ENCODE data around the gene HS6ST2. TPM values are rescaled to one million over a fixed set of nuclear protein-coding genes. Genes with fewer than 3 reads are reported as not detected.

Gene HS6ST2
- polyA plus RNA-seq, 1 of the 3 experiments (the other 2 are of a cell fraction), result 0.05 TPM

DNA sequence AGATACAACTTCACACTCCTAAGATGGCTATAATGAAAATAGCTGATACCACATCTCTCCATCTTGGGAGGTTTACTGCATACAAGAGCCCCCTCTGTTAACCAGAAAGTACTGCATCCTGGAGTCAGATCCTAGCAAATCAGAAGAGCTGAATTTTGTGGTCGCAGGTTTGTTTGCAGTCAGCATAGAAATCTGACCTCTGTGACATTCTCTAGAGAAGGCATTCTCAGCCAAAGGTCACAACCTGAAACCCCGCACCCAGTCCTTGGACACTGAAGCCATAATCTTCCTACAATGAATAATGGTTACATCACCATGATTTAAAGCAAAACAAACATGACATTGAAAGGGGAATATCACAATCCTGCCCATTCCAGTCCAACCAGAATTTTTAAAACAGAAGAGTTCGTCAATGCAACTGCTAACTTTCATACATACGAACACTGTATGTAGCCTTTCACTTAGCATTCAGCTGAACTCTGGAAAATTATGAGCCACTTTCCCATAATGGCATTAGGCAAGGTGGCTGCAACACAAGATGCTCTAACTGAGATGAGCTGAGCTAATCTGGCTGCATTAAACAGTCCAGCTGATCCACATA, 17.6 kb downstream of the HS6ST2 start:
- H2AFZ ChIP-seq (ENCODE audit: low read depth), result no peak overlapping the region
- H3K27me3 ChIP-seq (ENCODE audit: insufficient read depth), result no peaks in the 10 kb centered on the region
- ChIA-PET POLR2A (no interaction called here), CTCF (interaction anchor here (1.1 to 1.6 kb wide), 4 partner anchors 9 to 26 kb away, joined by 3 to 4 read pairs (median 4); no protein-coding TSS in a partner anchor)
- no peaks in the 10 kb centered on the region for H3F3A ChIP-seq (replicated peaks; ENCODE audit: insufficient read depth)
- TF ChIP-seq, protein P1, sequence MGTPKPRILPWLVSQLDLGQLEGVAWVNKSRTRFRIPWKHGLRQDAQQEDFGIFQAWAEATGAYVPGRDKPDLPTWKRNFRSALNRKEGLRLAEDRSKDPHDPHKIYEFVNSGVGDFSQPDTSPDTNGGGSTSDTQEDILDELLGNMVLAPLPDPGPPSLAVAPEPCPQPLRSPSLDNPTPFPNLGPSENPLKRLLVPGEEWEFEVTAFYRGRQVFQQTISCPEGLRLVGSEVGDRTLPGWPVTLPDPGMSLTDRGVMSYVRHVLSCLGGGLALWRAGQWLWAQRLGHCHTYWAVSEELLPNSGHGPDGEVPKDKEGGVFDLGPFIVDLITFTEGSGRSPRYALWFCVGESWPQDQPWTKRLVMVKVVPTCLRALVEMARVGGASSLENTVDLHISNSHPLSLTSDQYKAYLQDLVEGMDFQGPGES (IDR thresholded peaks at IDR 0.05; ENCODE audit: low read depth, low read length), result no peak
- TF ChIP-seq NRF1 (IDR thresholded peaks at IDR 0.05; ENCODE audit: low read depth, low read length) (no peak), TAF1 (IDR thresholded peaks at IDR 0.05; ENCODE audit: borderline replicate concordance, low read depth, low read length) (no peak), RXRA (IDR thresholded peaks at IDR 0.05; ENCODE audit: borderline replicate concordance, low read depth) (no peak), TEAD4 (IDR thresholded peaks at IDR 0.05; ENCODE audit: borderline replicate concordance, insufficient read depth) (no peak), RFX5 (IDR thresholded peaks at IDR 0.05; ENCODE audit: low read length) (no peak), GATA2 (CRISPR knock-in tag; IDR thresholded peaks at IDR 0.05) (no peak), ELF1 (IDR thresholded peaks at IDR 0.05) (no peak), TCF12 (IDR thresholded peaks at IDR 0.05) (no peak), EP300 (IDR thresholded peaks at IDR 0.05; ENCODE audit: borderline replicate concordance in 1 of 2, low read depth in 1 of 2, low read length in 1 of 2) (no peak)
- TF ChIP-seq, protein P2, sequence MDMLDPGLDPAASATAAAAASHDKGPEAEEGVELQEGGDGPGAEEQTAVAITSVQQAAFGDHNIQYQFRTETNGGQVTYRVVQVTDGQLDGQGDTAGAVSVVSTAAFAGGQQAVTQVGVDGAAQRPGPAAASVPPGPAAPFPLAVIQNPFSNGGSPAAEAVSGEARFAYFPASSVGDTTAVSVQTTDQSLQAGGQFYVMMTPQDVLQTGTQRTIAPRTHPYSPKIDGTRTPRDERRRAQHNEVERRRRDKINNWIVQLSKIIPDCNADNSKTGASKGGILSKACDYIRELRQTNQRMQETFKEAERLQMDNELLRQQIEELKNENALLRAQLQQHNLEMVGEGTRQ (IDR thresholded peaks at IDR 0.05; ENCODE audit: borderline replicate concordance, low read depth, low read length), result no peak
- H3K79me2 ChIP-seq (ENCODE audit: insufficient read depth), result no peaks in the 10 kb centered on the region
- no peak overlapping the region for H3K4me3 ChIP-seq (ENCODE audit: low read depth in 2 of 2, low read length in 1 of 2)
- no peaks in the 10 kb centered on the region for H4K20me1 ChIP-seq (ENCODE audit: insufficient read depth)
- no peak overlapping the region for H3K27ac ChIP-seq (ENCODE audit: low read depth in 2 of 2, low read length in 1 of 2)
- no peaks in the 10 kb centered on the region for H3K9me2 ChIP-seq
- peak; percentile 26 for DNase-seq
- WGBS (ENCODE audit: low lambda C conversion rate), result 24% methylated on average over 4 of the region's 4 CpGs
- no peaks in the 10 kb centered on the region for H3K9me3 ChIP-seq
- H3K36me3 ChIP-seq (replicated peaks in 1 of 2; ENCODE audit: control insufficient read depth in 1 of 2, insufficient read depth in 2 of 2, low read length in 1 of 2), result no peaks in the 10 kb centered on the region
- no peaks in the 10 kb centered on the region for H3K4me1 ChIP-seq (ENCODE audit: control insufficient read depth in 1 of 2, insufficient read depth in 2 of 2, low read depth in 1 of 2, low read length in 1 of 2)
- H3K4me2 ChIP-seq, result no peak overlapping the region
- no peak overlapping the region for H3K9ac ChIP-seq

DNA sequence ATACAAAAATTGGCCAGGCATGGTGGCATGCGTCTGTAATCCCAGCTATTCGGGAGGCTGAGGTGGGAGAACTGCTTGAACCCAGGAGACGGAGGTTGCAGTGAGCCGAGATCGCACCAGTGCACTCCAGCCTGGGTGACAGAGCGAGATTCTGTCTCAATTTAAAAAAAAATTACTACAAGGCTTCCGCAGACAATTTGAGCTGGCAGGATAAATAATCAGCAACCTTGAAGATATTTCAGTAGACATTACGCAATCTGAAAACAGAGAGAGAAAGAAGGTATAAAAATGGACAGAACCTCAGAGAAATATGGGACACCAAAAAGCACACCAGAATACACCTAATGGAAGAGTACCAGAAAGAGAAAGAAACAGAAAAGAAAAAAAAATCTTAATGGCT, 25.3 kb downstream of the HS6ST2 start:
- Histone ChIP-seq H4K20me1 (ENCODE audit: insufficient read depth) (no peaks in the 10 kb centered on the region), H3F3A (replicated peaks; ENCODE audit: insufficient read depth) (no peaks in the 10 kb centered on the region), H2AFZ (ENCODE audit: low read depth) (no peak overlapping the region), H3K27ac (ENCODE audit: low read depth in 2 of 2, low read length in 1 of 2) (no peak overlapping the region), H3K9me2 (no peaks in the 10 kb centered on the region), H3K36me3 (replicated peaks in 1 of 2; ENCODE audit: control insufficient read depth in 1 of 2, insufficient read depth in 2 of 2, low read length in 1 of 2) (no peaks in the 10 kb centered on the region), H3K4me3 (ENCODE audit: low read depth in 2 of 2, low read length in 1 of 2) (no peak overlapping the region), H3K4me2 (no peak overlapping the region), H3K79me2 (ENCODE audit: insufficient read depth) (no peaks in the 10 kb centered on the region), H3K9me3 (no peaks in the 10 kb centered on the region), H3K27me3 (ENCODE audit: insufficient read depth) (no peaks in the 10 kb centered on the region), H3K4me1 (ENCODE audit: control insufficient read depth in 1 of 2, insufficient read depth in 2 of 2, low read depth in 1 of 2, low read length in 1 of 2) (no peaks in the 10 kb centered on the region), H3K9ac (no peak overlapping the region)
- POLR2A ChIA-PET, result no interaction called here
- no peak for DNase-seq
- WGBS (ENCODE audit: low lambda C conversion rate), result 62% methylated on average over 8 of the region's 8 CpGs
- CTCF ChIA-PET, result interaction anchor here (0.7 to 1.1 kb wide), 3 partner anchors 15 to 204 kb away, joined by 3 to 4 read pairs (median 3); no protein-coding TSS in a partner anchor
- TF ChIP-seq RAD21 (IDR thresholded peaks at IDR 0.05; ENCODE audit: low read length) (no peak), FOXJ3 (CRISPR knock-in tag; IDR thresholded peaks at IDR 0.05) (no peak), RFX5 (IDR thresholded peaks at IDR 0.05; ENCODE audit: low read length) (no peak), POLR2AphosphoS5 (IDR thresholded peaks at IDR 0.05; ENCODE audit: low read depth, low read length) (no peak), ELF1 (IDR thresholded peaks at IDR 0.05) (no peak), MXI1 (IDR thresholded peaks at IDR 0.05; ENCODE audit: low read depth, low read length) (no peak), RCOR1 (IDR thresholded peaks at IDR 0.05; ENCODE audit: low read length) (no peak), TEAD4 (IDR thresholded peaks at IDR 0.05; ENCODE audit: borderline replicate concordance, insufficient read depth) (no peak), RXRA (IDR thresholded peaks at IDR 0.05; ENCODE audit: borderline replicate concordance, low read depth) (no peak), CHD2 (IDR thresholded peaks at IDR 0.05; ENCODE audit: low read length, partially characterized antibody) (no peak)
- TF ChIP-seq, protein P3, sequence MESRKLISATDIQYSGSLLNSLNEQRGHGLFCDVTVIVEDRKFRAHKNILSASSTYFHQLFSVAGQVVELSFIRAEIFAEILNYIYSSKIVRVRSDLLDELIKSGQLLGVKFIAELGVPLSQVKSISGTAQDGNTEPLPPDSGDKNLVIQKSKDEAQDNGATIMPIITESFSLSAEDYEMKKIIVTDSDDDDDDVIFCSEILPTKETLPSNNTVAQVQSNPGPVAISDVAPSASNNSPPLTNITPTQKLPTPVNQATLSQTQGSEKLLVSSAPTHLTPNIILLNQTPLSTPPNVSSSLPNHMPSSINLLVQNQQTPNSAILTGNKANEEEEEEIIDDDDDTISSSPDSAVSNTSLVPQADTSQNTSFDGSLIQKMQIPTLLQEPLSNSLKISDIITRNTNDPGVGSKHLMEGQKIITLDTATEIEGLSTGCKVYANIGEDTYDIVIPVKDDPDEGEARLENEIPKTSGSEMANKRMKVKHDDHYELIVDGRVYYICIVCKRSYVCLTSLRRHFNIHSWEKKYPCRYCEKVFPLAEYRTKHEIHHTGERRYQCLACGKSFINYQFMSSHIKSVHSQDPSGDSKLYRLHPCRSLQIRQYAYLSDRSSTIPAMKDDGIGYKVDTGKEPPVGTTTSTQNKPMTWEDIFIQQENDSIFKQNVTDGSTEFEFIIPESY (IDR thresholded peaks at IDR 0.05; ENCODE audit: borderline replicate concordance, low read depth), result no peak
- TF ChIP-seq, protein P4, sequence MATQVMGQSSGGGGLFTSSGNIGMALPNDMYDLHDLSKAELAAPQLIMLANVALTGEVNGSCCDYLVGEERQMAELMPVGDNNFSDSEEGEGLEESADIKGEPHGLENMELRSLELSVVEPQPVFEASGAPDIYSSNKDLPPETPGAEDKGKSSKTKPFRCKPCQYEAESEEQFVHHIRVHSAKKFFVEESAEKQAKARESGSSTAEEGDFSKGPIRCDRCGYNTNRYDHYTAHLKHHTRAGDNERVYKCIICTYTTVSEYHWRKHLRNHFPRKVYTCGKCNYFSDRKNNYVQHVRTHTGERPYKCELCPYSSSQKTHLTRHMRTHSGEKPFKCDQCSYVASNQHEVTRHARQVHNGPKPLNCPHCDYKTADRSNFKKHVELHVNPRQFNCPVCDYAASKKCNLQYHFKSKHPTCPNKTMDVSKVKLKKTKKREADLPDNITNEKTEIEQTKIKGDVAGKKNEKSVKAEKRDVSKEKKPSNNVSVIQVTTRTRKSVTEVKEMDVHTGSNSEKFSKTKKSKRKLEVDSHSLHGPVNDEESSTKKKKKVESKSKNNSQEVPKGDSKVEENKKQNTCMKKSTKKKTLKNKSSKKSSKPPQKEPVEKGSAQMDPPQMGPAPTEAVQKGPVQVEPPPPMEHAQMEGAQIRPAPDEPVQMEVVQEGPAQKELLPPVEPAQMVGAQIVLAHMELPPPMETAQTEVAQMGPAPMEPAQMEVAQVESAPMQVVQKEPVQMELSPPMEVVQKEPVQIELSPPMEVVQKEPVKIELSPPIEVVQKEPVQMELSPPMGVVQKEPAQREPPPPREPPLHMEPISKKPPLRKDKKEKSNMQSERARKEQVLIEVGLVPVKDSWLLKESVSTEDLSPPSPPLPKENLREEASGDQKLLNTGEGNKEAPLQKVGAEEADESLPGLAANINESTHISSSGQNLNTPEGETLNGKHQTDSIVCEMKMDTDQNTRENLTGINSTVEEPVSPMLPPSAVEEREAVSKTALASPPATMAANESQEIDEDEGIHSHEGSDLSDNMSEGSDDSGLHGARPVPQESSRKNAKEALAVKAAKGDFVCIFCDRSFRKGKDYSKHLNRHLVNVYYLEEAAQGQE (IDR thresholded peaks at IDR 0.05; ENCODE audit: low read depth, low read length), result no peak
- TF ChIP-seq, protein P5, sequence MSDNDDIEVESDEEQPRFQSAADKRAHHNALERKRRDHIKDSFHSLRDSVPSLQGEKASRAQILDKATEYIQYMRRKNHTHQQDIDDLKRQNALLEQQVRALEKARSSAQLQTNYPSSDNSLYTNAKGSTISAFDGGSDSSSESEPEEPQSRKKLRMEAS (IDR thresholded peaks at IDR 0.05; ENCODE audit: low read depth), result no peak

All from SK-N-SH (cell line).